Breast epithelium (tissue), 3 donors: Measurements from ENCODE around the gene RAD9B.

Source experiments
- CTCF ChIP-seq, 3 donors: fragments of 450-650 bp; IDR thresholded peaks; one replicate each; pipeline ENCODE4 v1.5.1; 2016 to 2017; ENCODE audit warnings: antibody characterized with exemption in 3 of 3, mild to moderate bottlenecking in 3 of 3, moderate library complexity in 3 of 3
- POLR2AphosphoS5 ChIP-seq, 3 donors: sonication (generic); formaldehyde crosslinking; IDR thresholded peaks; one replicate each; pipeline ENCODE4 v1.6.1; 2017; ENCODE audit warnings: antibody characterized with exemption in 3 of 3

DNA sequence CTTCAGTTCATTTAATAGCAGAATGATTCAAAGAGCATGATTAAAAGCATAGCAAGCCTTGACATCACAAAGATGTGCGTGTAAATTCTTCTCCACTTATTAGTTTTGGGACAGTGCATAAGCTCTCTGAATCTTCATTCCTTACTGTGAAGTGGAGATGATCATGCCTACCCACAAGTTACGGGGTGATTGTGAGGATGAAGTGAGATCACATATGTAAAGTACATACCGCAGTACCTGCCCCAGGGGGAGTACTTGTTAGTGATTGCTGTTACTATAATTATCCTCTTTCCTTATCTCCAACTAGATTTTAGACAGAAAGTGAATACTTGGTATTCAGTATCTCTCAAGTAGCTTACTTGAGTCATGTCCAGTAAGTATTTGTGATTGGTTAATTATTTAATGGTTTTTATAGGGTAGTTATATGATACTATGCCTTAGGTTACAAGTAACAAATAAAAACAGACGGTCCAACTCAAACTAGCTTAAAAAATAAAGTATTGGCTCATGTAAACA is 6.0 kb downstream of the RAD9B start:
- TF ChIP-seq POLR2AphosphoS5 (IDR thresholded peaks at IDR 0.05) (no peak), CTCF (IDR thresholded peaks at IDR 0.05) (no peak)
